HCT116 (cell line): ENCODE measurements around the gene G3BP1. TPM values are rescaled to one million over a fixed set of nuclear protein-coding genes. Genes with fewer than 3 reads are reported as not detected.
"Not testable (repeated sequence)": the region's sequence is repeated elsewhere in the genome, so short reads cannot be mapped to it uniquely, and the experiment has no call there.

Experiments
- ATAC-seq: fragments of 200-7000 bp; cut with Tn5 transposase; 2 replicates; pipeline ENCODE4 v1.9.1; 2020; ENCODE audit warnings: mild to moderate bottlenecking, moderate library complexity
- BruUV-seq: library from RNA; stranded (reverse); fragments of 400-500 nt; replicated peaks from 2 replicates; lab custom pipeline; 2021; lab: Mats Ljungman, UMichigan
- CTCF ChIA-PET: fragments of 300-600 bp; sonication (Branson Sonifier 250); formaldehyde crosslinking; loops from one replicate; lab custom pipeline; 2021; ENCODE audit warnings: antibody characterized with exemption; lab: Charles Lee
- POLR2A ChIA-PET: fragments of 300-600, 350-600 bp; sonication (Branson Sonifier 250); formaldehyde crosslinking; loops from one replicate; lab custom pipeline; 2021; ENCODE audit warnings: antibody characterized with exemption; lab: Charles Lee
- RAD21 ChIA-PET, 2 experiments: fragments of 300-600 bp; sonication (Branson Sonifier 250); formaldehyde crosslinking; loops; one replicate each; lab custom pipeline; 2023; ENCODE audit warnings: low total read pairs in 2 of 2; ENCODE audit not compliant: uncharacterized antibody in 2 of 2, unreplicated experiment in 2 of 2, low non-redundant PET in 1 of 2; lab: Charles Lee
- DNase-seq: peaks from one replicate; pipeline ENCODE4 v3.0.0-alpha.2; 2010; ENCODE audit warnings: low read depth, low spot score
- H2AFZ ChIP-seq: fragments of 200-600 bp; shearing (Covaris generic), sonication (generic); 2 replicates; pipeline ENCODE4 v1.6.1; 2017; ENCODE audit warnings: low read depth, mixed run types, mixed read lengths, antibody characterized with exemption, low read length; ENCODE audit not compliant: poor library complexity, severe bottlenecking
- H3K27ac ChIP-seq: 2 replicates; pipeline ENCODE4 v1.5.1; 2012; ENCODE audit warnings: low read depth, low read length
- H3K27me3 ChIP-seq: fragments of 200-600 bp; sonication (generic); 2 replicates; pipeline ENCODE4 v1.6.1; 2016; ENCODE audit warnings: mixed run types, low read length, mixed read lengths; ENCODE audit not compliant: insufficient read depth
- H3K36me3 ChIP-seq, 2 experiments: fragments of 200-500 bp in 1 of 2; fragments of 200-600 bp in 1 of 2; sonication (Bioruptor generic) in 1 of 2; sonication (generic) in 1 of 2; 2 replicates each; pipeline versions ENCODE4 v1.5.1 to v1.6.1; 2014 to 2016; ENCODE audit warnings: low read length in 2 of 2, inconsistent platforms in 1 of 2, mixed read lengths in 1 of 2, mixed run types in 1 of 2; ENCODE audit not compliant: insufficient read depth in 2 of 2, control insufficient read depth in 1 of 2
- H3K4me1 ChIP-seq, 2 experiments: fragments of 200-600 bp in 1 of 2; sonication (generic) in 1 of 2; 2 replicates each; pipeline versions ENCODE4 v1.5.1 to v1.6.1; 2012 to 2017; ENCODE audit warnings: low read length in 2 of 2, inconsistent platforms in 1 of 2, mild to moderate bottlenecking in 1 of 2, mixed read lengths in 1 of 2, mixed run types in 1 of 2, moderate library complexity in 1 of 2; ENCODE audit not compliant: insufficient read depth in 2 of 2, control insufficient read depth in 1 of 2
- H3K4me2 ChIP-seq: fragments of 200-600 bp; sonication (generic); 2 replicates; pipeline ENCODE4 v1.6.1; 2017; ENCODE audit warnings: mixed run types, low read length, mixed read lengths
- H3K4me3 ChIP-seq, 2 experiments: fragments of 200-600 bp in 1 of 2; sonication (generic) in 1 of 2; replicated peaks in 1 of 2; 2 replicates each; pipeline ENCODE4 v1.5.1; 2011 to 2016; ENCODE audit warnings: low read length in 2 of 2, control low read depth in 1 of 2, low read depth in 1 of 2, mild to moderate bottlenecking in 1 of 2, mixed read lengths in 1 of 2, mixed run types in 1 of 2
- H3K79me2 ChIP-seq: fragments of 200-600 bp; sonication (generic); 2 replicates; pipeline ENCODE4 v1.6.1; 2017; ENCODE audit warnings: mild to moderate bottlenecking, mixed run types, low read length, moderate library complexity, mixed read lengths; ENCODE audit not compliant: insufficient read depth
- H3K9ac ChIP-seq: fragments of 200-600 bp; sonication (generic); 2 replicates; pipeline ENCODE4 v1.6.1; 2016; ENCODE audit warnings: low read length, mixed read lengths
- H3K9me2 ChIP-seq: fragments of 200-600 bp; sonication (generic), shearing (Covaris generic); 2 replicates; pipeline ENCODE4 v1.6.1; 2017; ENCODE audit warnings: mixed run types, mild to moderate bottlenecking, moderate library complexity; ENCODE audit not compliant: insufficient read depth
- H3K9me3 ChIP-seq, 2 experiments: fragments of 200-500 bp in 1 of 2; fragments of 200-600 bp in 1 of 2; sonication (Bioruptor generic) in 1 of 2; sonication (generic) in 1 of 2; 2 replicates each; pipeline ENCODE4 v1.6.1; 2014 to 2017; ENCODE audit warnings: low read length in 2 of 2, mixed read lengths in 2 of 2, inconsistent platforms in 1 of 2, low read depth in 1 of 2, mild to moderate bottlenecking in 1 of 2, mixed run types in 1 of 2, moderate library complexity in 1 of 2; ENCODE audit not compliant: control insufficient read depth in 1 of 2, insufficient read depth in 1 of 2
- H4K20me1 ChIP-seq: fragments of 200-600 bp; sonication (generic), shearing (Covaris generic); 2 replicates; pipeline ENCODE4 v1.6.1; 2017; ENCODE audit warnings: mixed run types, mild to moderate bottlenecking, moderate library complexity; ENCODE audit not compliant: insufficient read depth
- CBX3 ChIP-seq: IDR thresholded peaks from 2 replicates; pipeline ENCODE4 v1.6.1; 2012; ENCODE audit warnings: low read depth
- CEBPB ChIP-seq: IDR thresholded peaks from 2 replicates; pipeline ENCODE4 v1.6.1; 2012; ENCODE audit warnings: low read depth
- EGR1 ChIP-seq: IDR thresholded peaks from 2 replicates; pipeline ENCODE4 v1.6.1; 2012; ENCODE audit warnings: low read depth
- ELF1 ChIP-seq: IDR thresholded peaks from 2 replicates; pipeline ENCODE4 v1.6.1; 2012; ENCODE audit warnings: low read depth, borderline replicate concordance
- EZH2 ChIP-seq: fragments of 200-600 bp; sonication (generic); IDR thresholded peaks from 2 replicates; pipeline ENCODE4 v1.6.1; 2017; ENCODE audit warnings: antibody characterized with exemption, mixed run types
- EZH2phosphoT487 ChIP-seq: fragments of 200-600 bp; IDR thresholded peaks from 2 replicates; pipeline ENCODE4 v1.6.1; 2018; ENCODE audit warnings: antibody characterized with exemption, borderline replicate concordance
- FOSL1 ChIP-seq: IDR thresholded peaks from 2 replicates; pipeline ENCODE4 v1.6.1; 2012; ENCODE audit warnings: low read depth
- POLR2A ChIP-seq: IDR thresholded peaks from 2 replicates; pipeline ENCODE4 v1.7.0; 2011; ENCODE audit warnings: borderline replicate concordance; ENCODE audit not compliant: insufficient read depth, insufficient read length; ENCODE audit errors: extremely low read depth
- POLR2AphosphoS5 ChIP-seq: IDR thresholded peaks from 2 replicates; pipeline ENCODE4 v1.6.1; 2011; ENCODE audit warnings: mild to moderate bottlenecking, low read depth, low read length, moderate library complexity
- RAD21 ChIP-seq: IDR thresholded peaks from 2 replicates; pipeline ENCODE4 v1.6.1; 2012; ENCODE audit warnings: low read depth, mild to moderate bottlenecking
- SIN3A ChIP-seq: IDR thresholded peaks from 2 replicates; pipeline ENCODE4 v1.6.1; 2012; ENCODE audit warnings: low read depth
- YY1 ChIP-seq: IDR thresholded peaks from 2 replicates; pipeline ENCODE4 v1.6.1; 2011; ENCODE audit warnings: low read length, low read depth, moderate library complexity, mild to moderate bottlenecking; ENCODE audit not compliant: insufficient replicate concordance; ENCODE audit errors: extremely low read depth
- ZNF274 ChIP-seq: fragments of 200-500 bp; sonication (Bioruptor generic); IDR thresholded peaks from 2 replicates; pipeline ENCODE4 v1.6.1; 2014; ENCODE audit warnings: mild to moderate bottlenecking, low read depth, low read length, inconsistent platforms
- intact Hi-C: fragments of 100-400 bp; cut with micrococcal nuclease; formaldehyde crosslinking; loops from 2 replicates; pipeline ENCODE4 v1.10.0; 2022
- total RNA-seq: library from RNA; stranded (reverse); gene quantifications from one replicate; pipeline ENCODE4 v1.2.1, GENCODE V29; 2021; ENCODE audit not compliant: unreplicated experiment
- TF ChIP-seq, protein P1 (sequence below): IDR thresholded peaks from 2 replicates; pipeline ENCODE4 v1.6.1; 2012; ENCODE audit warnings: low read depth

G3BP1 gene
- total RNA-seq, 1 experiment from 2014 or later, result 296 TPM

GRCh38 chr5:151829370-151829769 lies 57.6 kb downstream of the G3BP1 start:
- ChIA-PET POLR2A (no interaction called here), CTCF (no interaction called here)
- BruUV-seq, result no TSS peak
- H3K4me1 ChIP-seq, result no peaks in the 10 kb centered on the region
- no peak overlapping the region for H3K9ac ChIP-seq
- no peak for ATAC-seq
- H3K79me2 ChIP-seq, result no peaks in the 10 kb centered on the region
- intact Hi-C loops, result no loop called here
- no peaks in the 10 kb centered on the region for H4K20me1 ChIP-seq
- TF ChIP-seq EZH2phosphoT487 (no peak), ELF1 (no peak), YY1 (no peak), RAD21 (no peak), EGR1 (no peak), SIN3A (no peak), POLR2A (no peak), POLR2AphosphoS5 (no peak), CBX3 (no peak), EZH2 (no peak), FOSL1 (no peak), CEBPB (no peak), ZNF274 (no peak)
- TF ChIP-seq, protein P1, sequence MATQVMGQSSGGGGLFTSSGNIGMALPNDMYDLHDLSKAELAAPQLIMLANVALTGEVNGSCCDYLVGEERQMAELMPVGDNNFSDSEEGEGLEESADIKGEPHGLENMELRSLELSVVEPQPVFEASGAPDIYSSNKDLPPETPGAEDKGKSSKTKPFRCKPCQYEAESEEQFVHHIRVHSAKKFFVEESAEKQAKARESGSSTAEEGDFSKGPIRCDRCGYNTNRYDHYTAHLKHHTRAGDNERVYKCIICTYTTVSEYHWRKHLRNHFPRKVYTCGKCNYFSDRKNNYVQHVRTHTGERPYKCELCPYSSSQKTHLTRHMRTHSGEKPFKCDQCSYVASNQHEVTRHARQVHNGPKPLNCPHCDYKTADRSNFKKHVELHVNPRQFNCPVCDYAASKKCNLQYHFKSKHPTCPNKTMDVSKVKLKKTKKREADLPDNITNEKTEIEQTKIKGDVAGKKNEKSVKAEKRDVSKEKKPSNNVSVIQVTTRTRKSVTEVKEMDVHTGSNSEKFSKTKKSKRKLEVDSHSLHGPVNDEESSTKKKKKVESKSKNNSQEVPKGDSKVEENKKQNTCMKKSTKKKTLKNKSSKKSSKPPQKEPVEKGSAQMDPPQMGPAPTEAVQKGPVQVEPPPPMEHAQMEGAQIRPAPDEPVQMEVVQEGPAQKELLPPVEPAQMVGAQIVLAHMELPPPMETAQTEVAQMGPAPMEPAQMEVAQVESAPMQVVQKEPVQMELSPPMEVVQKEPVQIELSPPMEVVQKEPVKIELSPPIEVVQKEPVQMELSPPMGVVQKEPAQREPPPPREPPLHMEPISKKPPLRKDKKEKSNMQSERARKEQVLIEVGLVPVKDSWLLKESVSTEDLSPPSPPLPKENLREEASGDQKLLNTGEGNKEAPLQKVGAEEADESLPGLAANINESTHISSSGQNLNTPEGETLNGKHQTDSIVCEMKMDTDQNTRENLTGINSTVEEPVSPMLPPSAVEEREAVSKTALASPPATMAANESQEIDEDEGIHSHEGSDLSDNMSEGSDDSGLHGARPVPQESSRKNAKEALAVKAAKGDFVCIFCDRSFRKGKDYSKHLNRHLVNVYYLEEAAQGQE, result no peak
- TF ChIP-seq, all 23 proteins: peak for 0
- no peak for DNase-seq
- Histone ChIP-seq H3K9me2 (no peaks in the 10 kb centered on the region), H3K27ac (no peak overlapping the region), H3K9me3 (no peaks in the 10 kb centered on the region), H3K27me3 (no peaks in the 10 kb centered on the region), H3K4me2 (no peak overlapping the region), H3K4me3 (no peak overlapping the region), H2AFZ (no peak overlapping the region), H3K36me3 (no peaks in the 10 kb centered on the region)
- RAD21 ChIA-PET, result no interaction called here

DNA sequence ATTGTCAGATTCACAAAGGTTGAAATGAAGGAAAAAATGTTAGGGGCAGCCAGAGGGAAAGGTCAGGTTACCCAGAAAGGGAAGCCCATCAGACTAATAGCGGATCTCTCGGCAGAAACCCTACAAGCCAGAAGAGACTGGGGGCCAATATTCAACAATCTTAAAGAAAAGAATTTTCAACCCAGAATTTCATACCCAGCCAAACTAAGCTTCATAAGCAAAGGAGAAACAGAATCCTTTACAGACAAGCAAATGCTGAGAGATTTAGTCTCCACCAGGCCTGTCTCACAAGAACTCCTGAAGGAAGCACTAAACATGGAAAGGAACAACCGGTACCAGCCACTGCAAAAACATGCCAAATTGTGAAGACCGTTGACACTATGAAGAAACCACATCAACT lies 61.1 kb downstream of the G3BP1 start:
- RAD21 ChIA-PET, H3K4me1 ChIP-seq, H3K4me3 ChIP-seq, POLR2A ChIA-PET, H3K9me3 ChIP-seq, CTCF ChIA-PET, H3K9ac ChIP-seq, H3K4me2 ChIP-seq, DNase-seq, H3K27me3 ChIP-seq, H3K27ac ChIP-seq, H4K20me1 ChIP-seq, H3K79me2 ChIP-seq, ATAC-seq, BruUV-seq, H3K9me2 ChIP-seq, H3K36me3 ChIP-seq, H2AFZ ChIP-seq, intact Hi-C loops: not testable (repeated sequence)
